ENCODE data around the gene BBC3.
"Not testable (repeated sequence)": the region's sequence is repeated elsewhere in the genome, so short reads cannot be mapped to it uniquely, and the experiment has no call there.

The BBC3 gene, protein sequence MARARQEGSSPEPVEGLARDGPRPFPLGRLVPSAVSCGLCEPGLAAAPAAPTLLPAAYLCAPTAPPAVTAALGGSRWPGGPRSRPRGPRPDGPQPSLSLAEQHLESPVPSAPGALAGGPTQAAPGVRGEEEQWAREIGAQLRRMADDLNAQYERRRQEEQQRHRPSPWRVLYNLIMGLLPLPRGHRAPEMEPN

DNA sequence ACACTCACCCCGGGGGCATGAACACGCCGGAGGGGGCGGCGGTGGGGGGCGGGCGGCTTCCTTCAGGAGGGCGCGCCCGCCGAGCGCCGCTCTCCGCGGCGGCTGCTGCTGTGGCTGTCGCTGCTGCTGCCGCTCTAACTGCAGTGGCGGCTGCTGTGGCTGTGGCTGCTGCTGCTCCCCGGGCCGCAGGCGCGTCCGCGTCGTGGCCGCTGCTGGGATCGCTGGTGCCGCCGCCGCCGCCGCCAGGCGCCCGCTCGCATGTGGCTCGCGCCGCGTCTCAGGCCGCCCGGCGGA lies at the start of gene BBC3:
Gene BBC3, minus strand, starts transcription at position 279 of the 294 bp plus-strand sequence. CDS start 2,768 bp downstream, outside the sequence.
- no peak for DNase-seq

GRCh38 chr19:47280183-47280797 lies 49.3 kb upstream of the BBC3 start:
- no peak for DNase-seq

- not testable (repeated sequence) for DNase-seq
These were observed 45.5 kb upstream of the BBC3 start for GRCh38 chr19:47276513-47276912.

GRCh38 chr19:47275791-47276461 lies 44.9 kb upstream of the BBC3 start:
- DNase-seq: no peak

GRCh38 chr19:47274891-47275761 lies 44.1 kb upstream of the BBC3 start:
- no peak for DNase-seq

DNA sequence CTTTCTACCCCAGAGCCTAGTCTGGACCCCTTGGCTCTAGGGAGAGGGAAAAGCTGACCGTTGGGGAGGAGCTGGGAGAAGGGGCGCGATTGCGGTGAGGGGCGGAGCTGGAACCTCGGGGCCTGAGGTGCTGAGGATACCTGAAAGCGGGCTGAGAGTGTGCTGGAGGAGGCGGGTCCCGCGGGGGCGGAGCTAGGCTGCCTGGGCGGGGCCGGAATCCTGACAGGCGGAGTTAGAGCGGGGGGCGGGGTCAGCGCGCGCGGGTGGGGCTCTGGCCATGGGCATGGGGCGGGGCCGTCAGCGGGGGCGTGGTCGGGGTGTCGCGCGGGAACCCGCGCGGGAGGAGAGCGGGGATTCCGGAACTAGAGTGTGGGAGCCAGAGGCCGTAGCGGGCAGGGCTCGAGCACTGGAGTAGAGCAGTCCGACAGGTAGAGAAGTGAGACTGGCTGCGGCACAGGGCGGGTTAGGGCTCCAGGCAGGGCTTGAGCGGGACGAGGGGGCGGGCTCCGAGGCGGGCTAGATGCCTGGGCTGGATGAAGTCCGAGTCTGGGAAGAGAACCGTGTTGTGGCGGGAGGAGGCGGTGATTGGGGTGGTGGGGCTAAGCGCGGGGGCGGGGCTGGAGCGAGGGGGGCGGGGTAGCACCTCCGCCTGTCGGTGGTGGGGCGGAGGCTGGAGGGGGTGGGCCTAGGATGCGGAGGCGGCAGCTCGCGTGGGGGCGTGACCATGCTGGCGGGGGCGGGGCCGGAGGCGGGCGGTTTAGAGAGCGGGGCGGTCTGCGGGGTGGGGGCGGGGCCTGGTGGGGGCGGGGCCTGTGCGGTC lies 43.3 kb upstream of the BBC3 start, which contains the start of gene INAFM1:
Gene INAFM1, plus strand, starts transcription at position 815 of the 820 bp plus-strand sequence. CDS start 35 bp downstream, outside the sequence.
- DNase-seq: peak; percentile 82

DNA sequence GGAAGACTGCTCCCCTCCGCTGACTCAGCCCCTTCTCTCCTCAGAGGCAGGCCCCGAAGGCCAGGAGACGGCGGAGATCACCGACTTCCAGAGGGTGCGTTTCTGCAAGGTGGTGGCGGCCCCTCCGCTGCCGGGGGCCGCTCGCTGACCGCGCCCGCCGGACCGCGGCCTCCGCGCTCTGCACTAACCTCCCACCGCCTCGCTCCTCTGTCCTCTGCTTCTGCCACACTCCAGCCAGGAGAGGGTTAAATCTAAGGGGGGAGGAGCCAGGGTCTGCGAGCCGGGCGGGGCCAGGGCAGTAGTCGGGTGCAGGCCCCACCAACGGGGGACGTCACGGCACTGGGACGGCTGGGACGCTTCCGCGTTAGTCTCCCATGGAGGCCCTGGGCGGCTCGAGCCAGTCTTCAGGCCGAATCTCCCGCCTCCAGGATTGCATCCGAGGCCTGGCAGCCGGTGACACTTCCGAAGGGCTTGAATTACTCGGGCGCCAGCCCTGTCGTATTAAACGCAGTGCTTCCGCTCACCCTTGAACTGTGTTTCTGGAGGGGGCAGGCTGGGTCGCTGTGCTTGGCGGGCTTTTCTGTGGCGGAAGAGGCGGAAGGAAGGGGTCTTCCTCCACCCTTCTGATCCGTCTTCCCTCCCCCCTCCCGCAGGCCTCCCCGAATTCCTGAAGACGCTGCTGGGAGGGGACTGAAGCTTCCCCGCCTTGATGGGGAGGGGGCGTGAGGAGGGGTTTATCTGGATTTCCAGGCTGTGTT lies 42.5 kb upstream of the BBC3 start:
- peak; percentile 82 for DNase-seq

DNA sequence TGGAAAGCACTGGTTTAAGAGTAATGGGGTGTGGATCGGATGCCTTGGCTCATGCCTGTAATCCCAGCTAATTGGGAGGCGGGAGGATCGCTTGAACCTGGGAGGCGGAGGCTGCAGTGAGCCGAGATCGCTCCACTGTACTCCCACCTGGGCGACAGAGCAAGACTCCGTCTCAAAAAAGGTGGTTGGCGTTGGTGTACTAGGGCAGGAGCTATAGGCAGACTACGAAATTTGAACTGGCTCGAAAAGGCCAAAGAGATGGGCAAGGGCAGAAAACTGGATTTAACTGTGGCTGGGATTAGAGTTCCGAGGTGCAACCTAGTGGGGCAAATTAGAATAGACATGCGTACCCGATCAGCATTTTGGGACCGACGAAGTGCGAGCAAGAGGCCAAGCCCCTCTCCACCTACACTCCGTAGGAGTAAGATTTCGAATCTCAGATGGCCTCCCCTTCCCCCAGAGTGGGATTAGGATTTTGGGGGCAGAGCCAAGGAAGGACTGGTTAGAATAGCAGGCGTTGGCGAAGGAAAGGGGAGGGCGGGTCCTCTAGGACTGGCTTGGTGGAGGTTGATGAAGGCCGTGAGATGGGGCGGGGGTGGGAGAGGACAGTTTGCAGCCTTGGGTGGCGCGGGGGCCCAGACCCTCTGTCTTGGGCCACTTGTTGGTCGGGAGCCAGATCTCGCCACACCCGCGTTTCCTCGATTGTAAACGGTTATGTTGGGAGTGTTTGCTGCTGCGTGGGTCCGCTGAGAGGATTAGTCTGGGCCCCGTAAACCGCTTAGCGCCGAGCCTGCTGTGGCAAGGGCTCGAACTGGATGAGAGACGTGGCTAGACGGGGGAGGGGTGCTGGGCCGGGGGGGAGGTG lies 41.7 kb upstream of the BBC3 start:
- no peak for DNase-seq

DNA sequence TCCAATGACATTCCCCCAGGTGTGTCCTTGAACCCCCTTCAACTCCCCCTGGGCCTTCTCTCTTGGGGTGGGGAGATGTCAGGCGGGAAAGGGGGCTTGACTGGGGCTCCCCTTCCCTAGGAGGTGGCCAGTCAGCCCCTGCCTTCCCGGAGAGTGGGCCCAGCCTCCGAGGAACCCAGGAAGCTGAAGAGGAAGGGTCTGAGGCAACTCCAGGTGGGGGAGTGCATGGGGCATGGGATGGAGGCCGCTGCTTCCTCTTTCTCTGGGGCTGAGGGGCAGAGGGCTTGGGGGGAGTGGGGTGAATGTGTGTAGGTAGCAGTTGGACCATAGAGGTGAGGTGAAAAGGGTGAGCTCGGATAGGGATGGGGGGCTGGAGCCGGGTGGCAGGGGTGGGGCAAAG lies 41.0 kb upstream of the BBC3 start:
- DNase-seq: no peak

DNA sequence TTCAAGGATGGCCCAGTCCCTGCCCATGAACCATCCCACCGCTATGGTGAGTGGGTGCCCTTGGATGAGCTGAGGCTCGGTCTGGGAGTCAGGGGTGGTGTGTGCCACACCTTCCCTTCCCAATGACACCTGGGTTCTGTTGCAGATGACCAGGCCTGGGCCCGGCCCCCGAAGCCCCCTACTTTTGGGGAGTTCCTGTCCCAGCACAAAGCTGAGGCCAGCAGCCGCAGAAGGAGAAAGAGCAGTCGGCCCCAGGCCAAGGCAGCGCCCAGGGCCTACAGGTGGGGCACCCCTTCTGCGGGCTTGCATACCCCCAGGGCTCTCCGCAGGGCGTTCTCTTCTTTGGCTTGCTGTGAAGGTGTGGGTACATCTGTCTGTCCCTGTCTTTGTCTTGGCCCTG lies 39.4 kb upstream of the BBC3 start:
- DNase-seq: no peak

DNA sequence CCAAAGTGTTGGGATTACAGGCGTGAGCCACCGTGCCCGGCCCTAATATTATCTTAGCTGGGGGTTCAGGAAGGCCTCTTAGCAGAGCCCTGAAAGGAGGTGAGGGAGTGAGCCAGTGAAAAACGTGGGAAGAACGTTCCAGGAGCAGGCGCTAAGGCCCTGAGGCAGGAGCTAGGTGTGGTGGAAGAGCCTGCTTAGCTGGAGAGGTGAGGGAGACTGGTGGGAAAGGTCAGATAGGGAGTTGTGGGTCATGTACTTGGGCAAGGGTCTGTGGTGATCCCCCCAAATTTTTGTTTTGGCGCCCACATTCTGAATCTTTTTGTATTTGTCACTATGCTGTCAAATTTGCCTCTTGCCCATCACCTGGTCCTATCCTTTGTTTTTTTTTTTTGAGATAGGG lies 38.6 kb upstream of the BBC3 start:
- DNase-seq: no peak

DNA sequence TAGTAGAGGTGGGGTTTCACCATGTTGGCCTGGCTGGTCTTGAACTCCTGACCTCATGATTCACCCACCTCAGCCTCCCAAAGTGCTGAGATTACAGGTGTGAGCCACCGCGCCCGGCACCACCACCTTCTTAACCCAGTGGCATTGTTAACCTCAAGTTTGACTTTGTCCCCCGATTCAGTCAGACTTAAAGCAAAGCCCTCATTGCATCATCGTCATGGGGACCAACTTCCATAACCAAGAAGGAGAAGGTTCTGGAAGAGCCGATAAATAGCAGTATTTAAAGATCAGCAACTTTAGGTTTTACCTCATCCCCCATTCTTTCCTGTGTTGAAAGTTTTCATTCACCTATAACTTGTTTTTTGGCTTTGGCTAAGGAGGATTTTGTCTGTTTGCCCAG lies 37.0 kb upstream of the BBC3 start:
- no peak for DNase-seq

DNA sequence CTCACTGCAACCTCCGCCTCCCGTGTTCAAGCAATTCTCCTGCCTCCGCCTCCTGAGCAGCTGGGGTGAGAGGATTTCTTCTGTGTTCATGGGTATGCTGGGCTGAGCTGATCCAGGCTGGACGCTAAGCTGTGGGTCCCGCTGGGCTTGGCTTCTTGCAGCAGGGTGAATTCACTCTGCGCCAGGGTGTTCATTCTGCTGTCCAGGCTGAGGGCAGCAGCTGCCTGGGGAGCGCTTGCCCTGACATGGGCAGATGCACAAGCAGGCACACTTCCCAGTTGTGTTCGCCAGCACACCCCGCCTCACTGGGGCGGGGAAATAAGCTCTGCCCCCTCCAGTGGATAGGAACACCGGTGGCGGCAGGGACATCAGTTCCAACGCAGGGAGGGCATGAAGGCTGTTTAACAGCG lies 36.4 kb upstream of the BBC3 start:
- DNase-seq: no peak

DNA sequence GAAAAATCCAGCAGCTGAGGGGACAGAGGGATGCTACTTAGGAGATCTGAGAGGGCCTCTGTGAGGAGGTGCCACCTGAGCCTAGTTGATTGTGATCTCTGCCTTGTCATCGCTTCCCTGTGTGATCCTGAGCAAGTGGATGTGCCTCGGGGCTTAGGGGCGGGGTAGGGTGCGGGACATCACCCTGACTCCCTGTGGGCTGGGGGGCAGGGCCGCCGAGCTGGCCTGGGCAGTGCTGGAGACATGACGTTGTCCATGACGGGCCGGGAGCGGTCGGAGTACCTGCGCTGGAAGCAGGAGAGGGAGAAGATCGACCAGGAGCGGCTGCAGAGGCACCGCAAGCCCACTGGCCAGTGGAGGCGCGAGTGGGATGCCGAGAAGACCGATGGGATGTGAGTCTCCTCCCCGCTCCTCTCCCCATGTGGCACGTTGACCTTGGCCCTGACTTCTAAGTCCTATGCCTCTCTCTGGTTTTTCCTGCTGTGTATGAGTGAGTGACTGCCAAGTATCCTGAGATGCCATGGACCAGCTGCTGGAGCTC lies 35.5 kb upstream of the BBC3 start:
- no peak for DNase-seq

DNA sequence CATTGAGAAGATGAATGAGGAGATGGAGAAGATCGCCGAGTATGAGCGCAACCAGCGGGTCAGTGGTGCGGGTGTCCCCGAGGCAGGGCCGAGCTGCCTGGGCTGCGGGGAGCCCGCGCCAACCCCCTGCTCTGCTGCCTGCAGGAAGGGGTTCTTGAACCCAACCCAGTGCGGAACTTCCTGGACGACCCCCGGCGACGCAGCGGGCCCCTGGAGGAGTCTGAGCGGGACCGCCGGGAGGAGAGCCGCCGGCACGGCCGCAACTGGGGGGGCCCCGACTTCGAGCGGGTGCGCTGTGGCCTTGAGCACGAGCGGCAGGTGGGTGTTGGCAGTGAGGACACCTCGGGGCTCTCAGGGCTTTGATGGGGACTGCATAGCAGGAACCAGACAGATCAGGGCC lies 33.6 kb upstream of the BBC3 start:
- DNase-seq: no peak

- not testable (repeated sequence) for DNase-seq
These were observed 31.2 kb upstream of the BBC3 start for GRCh38 chr19:47261946-47262793.

DNA sequence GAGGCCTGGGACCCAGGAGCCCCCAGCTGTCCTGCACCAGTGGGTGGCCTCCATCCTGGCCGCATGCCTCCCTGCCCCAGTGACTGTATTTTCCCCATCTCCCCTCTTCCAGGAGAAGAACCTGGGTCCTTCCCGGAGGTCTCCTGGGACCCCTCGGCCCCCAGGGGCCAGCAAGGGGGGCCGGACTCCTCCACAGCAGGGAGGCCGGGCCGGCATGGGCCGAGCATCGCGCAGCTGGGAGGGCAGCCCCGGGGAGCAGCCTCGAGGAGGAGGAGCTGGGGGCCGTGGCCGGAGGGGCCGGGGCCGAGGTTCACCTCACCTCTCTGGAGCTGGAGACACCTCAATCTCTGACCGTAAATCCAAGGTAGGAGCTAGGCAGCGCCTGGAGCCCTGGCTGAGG lies 29.5 kb upstream of the BBC3 start:
- no peak for DNase-seq

DNA sequence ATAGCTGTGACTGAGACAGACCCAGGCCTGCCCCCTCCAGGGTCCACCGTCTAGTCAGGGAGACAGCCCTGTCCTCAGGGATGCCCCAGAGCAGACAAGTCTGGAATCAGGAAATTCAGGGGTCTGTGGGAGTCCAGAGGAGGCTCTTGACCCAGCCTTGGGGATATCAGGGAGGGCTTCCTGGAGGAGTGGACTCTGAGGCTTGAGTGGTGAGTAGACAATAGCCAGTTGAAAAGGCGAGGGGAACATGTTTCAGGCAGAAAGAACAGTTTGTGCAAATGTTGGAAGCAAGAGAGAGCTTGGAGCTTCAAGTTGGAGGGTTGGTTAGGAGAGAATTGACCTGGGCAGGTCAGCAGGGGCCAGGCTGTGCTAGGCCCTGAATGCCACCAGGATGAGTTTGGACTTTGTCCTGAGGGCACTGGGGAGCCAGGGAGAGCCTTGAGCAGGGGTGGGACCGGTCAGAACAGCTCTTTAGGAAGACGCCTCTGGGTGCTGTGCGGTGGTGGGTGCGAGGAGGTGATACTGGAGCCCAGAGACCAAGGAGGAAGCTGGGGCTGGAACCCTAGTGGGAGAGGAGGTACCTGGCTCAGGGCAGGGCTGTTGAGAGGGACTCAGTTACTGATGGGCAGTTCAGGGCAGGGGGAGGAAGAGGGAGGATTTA lies 28.0 kb upstream of the BBC3 start:
- no peak for DNase-seq

DNA sequence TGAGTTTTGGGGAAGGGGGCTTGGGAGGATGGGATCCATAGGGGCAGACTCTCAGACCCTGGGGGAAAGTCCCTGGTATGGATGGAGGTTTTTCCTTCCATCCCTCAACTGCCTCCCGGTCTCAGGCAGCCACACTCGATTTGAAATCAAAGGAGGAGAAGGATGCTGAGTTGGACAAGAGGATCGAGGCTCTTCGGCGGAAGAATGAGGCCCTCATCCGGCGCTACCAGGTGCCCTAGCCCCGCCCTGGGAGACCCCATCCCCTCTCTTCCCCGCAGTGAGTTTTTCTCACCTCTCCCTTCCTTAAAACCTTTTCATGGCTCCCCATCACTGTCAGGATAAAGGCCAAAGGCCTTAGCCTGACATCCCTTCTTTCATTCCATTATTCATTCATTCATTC lies 27.4 kb upstream of the BBC3 start:
- no peak for DNase-seq
